ENCODE measurements around the gene PPHLN1. TPM values are rescaled to one million over a fixed set of nuclear protein-coding genes. Genes with fewer than 3 reads are reported as not detected.
"Not testable (repeated sequence)": the region's sequence is repeated elsewhere in the genome, so short reads cannot be mapped to it uniquely, and the experiment has no call there.

PPHLN1 gene
- total RNA-seq, 1 donor from 2014 or later: 41.8 TPM

DNA sequence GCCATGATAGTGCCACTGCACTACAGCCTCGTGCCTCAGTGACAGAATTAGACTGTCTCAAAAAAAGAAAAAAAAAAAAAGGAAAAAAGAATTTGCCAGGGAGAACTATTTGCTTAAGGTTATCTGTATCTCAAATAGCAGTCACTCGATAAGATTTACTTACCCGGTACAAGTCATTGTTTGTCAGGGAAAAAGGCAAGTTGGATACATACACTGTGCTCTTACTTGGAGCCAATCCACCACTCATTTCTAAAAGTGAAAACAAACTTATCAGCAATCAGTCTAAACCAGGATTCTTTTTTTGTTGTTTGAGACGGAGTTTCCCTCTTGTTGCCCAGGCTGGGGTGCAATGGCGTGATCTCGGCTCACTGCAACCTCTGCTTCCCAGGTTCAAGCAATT, 2.1 kb upstream of the PPHLN1 start:
- Histone ChIP-seq H3K4me1 (peaks cover 28% of the 10 kb centered on the region), H3K4me3 (no peak overlapping the region), H3K36me3 (peaks cover 22% of the 10 kb centered on the region), H3K27me3 (no peaks in the 10 kb centered on the region), H3K9me3 (no peaks in the 10 kb centered on the region), H3K27ac (no peak overlapping the region)
- TF ChIP-seq, protein P1, sequence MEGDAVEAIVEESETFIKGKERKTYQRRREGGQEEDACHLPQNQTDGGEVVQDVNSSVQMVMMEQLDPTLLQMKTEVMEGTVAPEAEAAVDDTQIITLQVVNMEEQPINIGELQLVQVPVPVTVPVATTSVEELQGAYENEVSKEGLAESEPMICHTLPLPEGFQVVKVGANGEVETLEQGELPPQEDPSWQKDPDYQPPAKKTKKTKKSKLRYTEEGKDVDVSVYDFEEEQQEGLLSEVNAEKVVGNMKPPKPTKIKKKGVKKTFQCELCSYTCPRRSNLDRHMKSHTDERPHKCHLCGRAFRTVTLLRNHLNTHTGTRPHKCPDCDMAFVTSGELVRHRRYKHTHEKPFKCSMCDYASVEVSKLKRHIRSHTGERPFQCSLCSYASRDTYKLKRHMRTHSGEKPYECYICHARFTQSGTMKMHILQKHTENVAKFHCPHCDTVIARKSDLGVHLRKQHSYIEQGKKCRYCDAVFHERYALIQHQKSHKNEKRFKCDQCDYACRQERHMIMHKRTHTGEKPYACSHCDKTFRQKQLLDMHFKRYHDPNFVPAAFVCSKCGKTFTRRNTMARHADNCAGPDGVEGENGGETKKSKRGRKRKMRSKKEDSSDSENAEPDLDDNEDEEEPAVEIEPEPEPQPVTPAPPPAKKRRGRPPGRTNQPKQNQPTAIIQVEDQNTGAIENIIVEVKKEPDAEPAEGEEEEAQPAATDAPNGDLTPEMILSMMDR (IDR thresholded peaks at IDR 0.05): no peak
- intact Hi-C loops (cut with DNase I): no loop called here
- DNase-seq (no peak), ATAC-seq (no peak)

DNA sequence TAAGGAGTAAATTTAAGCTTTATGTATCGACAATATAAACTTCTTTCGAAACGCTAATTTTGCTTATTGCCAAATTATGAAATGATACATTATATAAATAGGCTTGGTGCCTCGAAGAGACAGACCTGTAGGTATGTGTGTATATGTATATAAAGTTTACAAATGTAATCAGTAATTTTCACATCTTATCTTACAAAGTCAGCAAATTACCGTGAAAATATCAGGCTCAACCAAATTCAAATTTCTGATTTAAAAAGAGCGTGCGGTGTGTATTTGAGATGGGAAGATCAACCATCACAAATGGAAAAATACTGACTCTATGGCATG, 678 bp upstream of the PPHLN1 start:
- no peak for DNase-seq
- intact Hi-C loops (cut with DNase I): no loop called here
- Histone ChIP-seq H3K36me3 (peaks cover 22% of the 10 kb centered on the region), H3K4me3 (peak overlapping the region; percentile 86), H3K27me3 (no peaks in the 10 kb centered on the region), H3K9me3 (no peaks in the 10 kb centered on the region), H3K4me1 (peaks cover 28% of the 10 kb centered on the region), H3K27ac (peak overlapping the region; percentile 89)
- no peak for ATAC-seq
- TF ChIP-seq, protein P1 (IDR thresholded peaks at IDR 0.05): no peak

GRCh38 chr12:42326541-42327226, 717 bp downstream of the PPHLN1 start:
- H3K27ac ChIP-seq: peak overlapping the region; percentile 89
- TF ChIP-seq, protein P1 (IDR thresholded peaks at IDR 0.05): no peak

GRCh38 chr12:42327227-42327590, 1.2 kb downstream of the PPHLN1 start:
- no peak for DNase-seq
- Histone ChIP-seq H3K4me3 (peak overlapping the region; percentile 86), H3K36me3 (peaks cover 11% of the 10 kb centered on the region), H3K27me3 (no peaks in the 10 kb centered on the region), H3K9me3 (no peaks in the 10 kb centered on the region), H3K4me1 (peaks cover 32% of the 10 kb centered on the region), H3K27ac (peak overlapping the region; percentile 89)
- intact Hi-C loops (cut with DNase I): no loop called here
- no peak for ATAC-seq
- TF ChIP-seq, protein P1 (IDR thresholded peaks at IDR 0.05): no peak

More at GRCh38 chr12:42326541-42327226, 717 bp downstream of the PPHLN1 start:
- ATAC-seq (peak; percentile 47), DNase-seq (no peak)
- H3K4me3 ChIP-seq: peak overlapping the region; percentile 86
- peaks cover 28% of the 10 kb centered on the region for H3K4me1 ChIP-seq
- H3K27me3 ChIP-seq: no peaks in the 10 kb centered on the region
- intact Hi-C loops (cut with DNase I): no loop called here
- H3K9me3 ChIP-seq: no peaks in the 10 kb centered on the region
- H3K36me3 ChIP-seq: peaks cover 11% of the 10 kb centered on the region

GRCh38 chr12:42330097-42330496, 4.1 kb downstream of the PPHLN1 start:
- not testable (repeated sequence) for H3K27me3 ChIP-seq, H3K27ac ChIP-seq, ATAC-seq, H3K4me3 ChIP-seq, DNase-seq, H3K9me3 ChIP-seq, H3K36me3 ChIP-seq
- intact Hi-C loops (cut with DNase I): loop anchor here (10.0 kb wide), 1 partner anchor 195 kb away; no protein-coding TSS in a partner anchor
- peaks cover 32% of the 10 kb centered on the region for H3K4me1 ChIP-seq

DNA sequence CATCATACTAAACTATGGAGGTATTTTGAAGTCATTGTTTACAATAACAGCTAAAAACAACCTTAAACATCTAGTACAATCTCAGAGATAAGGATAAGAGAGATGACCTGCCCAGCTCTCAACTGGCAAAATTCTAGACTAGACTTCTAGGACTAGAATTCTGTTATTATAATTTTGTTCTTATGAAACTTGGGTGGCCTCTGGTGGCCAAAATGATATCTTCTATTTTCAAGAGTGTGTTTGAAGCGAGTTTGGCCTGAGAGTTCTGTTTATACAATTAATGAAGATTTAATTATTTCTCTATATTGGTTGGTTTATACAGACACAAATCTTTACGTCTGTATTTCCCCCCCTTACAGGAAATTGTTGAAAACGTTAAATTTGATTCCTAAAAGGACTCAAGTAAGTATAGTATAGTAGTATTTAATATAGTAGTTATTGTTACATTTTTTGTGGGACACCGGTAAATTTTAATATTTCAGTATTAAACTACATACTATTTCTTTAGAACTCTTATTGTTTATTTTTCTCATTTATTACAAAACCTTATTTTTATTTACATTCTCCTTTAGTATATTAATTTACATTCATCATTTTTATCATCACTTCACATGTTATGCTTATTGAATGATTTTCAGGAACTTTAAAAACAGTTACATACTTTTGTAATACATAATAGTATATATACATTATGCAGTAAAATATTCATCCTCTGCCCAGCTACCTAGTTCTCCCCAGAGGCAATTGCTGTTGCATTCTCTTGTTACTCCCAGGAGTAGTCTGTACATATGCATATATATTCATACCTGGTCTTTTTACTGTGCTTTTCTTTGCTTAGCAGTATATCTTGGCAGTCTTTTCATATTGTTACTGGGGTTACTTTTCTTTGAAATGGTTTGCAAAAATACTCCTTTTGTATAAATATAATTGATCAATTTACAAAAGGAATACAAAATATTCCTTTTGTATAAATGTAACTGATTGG, 6.6 kb downstream of the PPHLN1 start:
- intact Hi-C loops (cut with DNase I): loop anchor here (10.0 kb wide), 1 partner anchor 198 kb away; no protein-coding TSS in a partner anchor
- H3K4me1 ChIP-seq: peaks cover 19% of the 10 kb centered on the region
- no peak for DNase-seq
- no peak overlapping the region for H3K27ac ChIP-seq
- no peak overlapping the region for H3K4me3 ChIP-seq
- H3K27me3 ChIP-seq: no peaks in the 10 kb centered on the region
- peak; percentile 50 for ATAC-seq
- peaks cover 20% of the 10 kb centered on the region for H3K36me3 ChIP-seq
- H3K9me3 ChIP-seq: no peaks in the 10 kb centered on the region
- TF ChIP-seq, protein P1 (IDR thresholded peaks at IDR 0.05): peak; percentile 71
